GM19025 (cell line): ENCODE measurements around the gene SPATA12.
"Not testable (repeated sequence)": the region's sequence is repeated elsewhere in the genome, so short reads cannot be mapped to it uniquely, and the experiment has no call there.

Experiments
- ATAC-seq: cut with Tn5 transposase; IDR thresholded peaks from one replicate; pipeline ENCODE4 v1.9.1; 2021; ENCODE audit warnings: mild to moderate bottlenecking, low read depth, moderate library complexity; ENCODE audit not compliant: unreplicated experiment

SPATA12 gene

DNA sequence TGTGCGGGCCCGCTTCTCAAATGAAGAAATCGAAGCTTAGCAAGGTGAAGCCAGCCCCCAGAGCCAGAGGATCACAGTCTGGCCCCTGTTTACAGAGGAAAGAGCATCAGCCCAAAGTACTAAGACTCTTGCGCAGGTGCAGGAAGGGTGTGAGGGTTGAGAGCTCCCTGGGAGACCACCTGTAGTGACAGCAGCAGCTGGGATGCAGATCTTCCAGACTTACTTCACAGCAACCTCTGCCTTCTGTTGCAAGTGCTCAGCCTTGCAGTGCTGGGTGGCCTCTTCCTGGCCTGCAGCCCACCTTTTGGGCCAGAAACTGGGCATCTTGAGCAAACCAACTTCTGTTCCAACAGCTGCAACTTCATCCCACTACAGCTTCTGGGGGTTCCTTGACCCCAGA lies 19.7 kb downstream of the SPATA12 start:
- no peak for ATAC-seq

DNA sequence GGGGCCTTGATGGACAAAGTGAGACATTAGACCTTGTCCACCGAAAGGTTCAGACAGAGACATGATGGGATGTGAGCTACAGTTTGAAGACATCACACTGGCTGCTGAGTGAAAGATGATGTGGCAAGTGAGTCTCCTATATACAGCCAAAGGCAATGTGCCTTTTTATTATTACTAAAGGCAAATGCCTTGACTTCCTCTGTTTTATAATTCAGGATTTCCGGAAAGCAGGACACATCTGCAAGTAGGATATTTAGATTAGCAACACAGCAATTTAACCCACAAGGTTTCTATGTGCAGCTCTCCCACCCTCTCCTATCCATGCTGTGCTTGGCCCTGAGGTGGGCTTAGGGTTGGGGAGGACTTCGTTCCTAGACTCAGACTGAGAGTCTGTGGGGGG lies 20.7 kb downstream of the SPATA12 start:
- no peak for ATAC-seq

DNA sequence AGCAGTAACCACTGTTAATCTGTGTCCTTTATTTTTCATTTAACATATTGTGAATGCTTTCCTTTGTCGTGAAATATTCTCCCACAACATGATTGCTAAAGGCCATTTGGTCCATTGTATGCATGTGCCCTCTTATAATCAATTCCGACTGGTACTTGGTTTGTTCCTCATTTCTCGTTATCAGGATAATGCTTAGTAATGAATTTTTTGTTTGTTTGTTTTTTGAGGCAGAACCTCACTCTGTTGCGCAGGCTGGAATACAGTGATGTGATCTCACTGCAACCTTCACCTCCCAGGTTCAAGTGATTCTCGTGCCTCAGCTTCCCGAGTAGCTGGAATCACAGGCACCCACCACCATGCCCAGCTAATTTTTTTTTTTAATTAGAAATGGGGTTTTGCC lies 22.0 kb downstream of the SPATA12 start:
- ATAC-seq, result no peak

DNA sequence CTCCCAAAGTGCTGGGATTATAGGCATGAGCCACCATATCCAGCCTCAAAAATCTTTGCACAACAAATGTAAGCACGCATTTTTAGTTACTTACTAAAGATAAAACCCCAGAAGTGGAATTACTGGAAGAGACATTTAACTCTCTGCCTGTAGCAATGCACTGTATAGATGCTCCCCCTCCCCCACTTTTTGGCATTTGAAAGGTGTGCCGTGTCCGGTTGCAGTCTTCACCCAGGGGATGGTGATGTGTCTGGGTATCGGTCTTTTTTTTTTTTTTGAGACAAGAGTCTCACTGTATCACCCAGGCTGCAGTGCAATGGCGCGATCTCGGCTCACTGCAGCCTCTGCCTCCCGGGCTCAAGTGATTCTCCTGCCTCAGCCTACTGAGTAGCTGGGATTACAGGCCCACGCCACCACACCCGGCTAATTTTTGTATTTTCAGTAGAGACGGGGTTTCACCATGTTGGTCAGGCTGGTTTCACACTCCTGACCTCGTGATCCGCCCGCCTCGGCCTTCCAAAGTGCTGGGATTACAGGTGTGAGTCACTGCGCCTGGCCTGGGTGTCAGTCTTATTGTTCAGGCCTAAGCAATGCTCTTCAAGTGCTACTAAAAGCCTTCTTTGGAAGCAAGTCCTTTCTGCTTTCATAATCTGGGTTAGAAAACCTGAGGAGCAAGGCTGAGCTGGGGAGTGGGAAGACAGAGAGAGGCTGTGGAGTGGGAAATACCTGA lies 23.0 kb downstream of the SPATA12 start:
- not testable (repeated sequence) for ATAC-seq

DNA sequence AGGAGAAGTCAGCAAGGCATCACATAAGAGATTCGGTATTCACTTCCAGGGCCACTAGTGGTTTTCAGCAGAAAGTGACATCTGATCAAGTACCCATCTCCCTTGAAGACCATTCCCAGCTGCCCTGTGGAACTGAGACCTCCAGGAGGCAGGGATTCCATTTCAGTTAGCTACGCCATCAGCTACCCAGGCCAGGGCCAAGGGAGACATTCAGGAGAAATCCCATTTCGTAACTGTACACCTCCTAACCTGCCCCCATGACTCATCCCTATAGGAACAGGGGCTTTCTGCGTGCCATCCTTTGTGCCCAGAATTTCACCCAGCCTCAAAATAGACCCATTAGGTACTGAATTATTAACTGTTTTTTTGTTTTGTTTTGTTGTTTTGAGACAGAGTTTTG lies 24.7 kb downstream of the SPATA12 start:
- no peak for ATAC-seq

DNA sequence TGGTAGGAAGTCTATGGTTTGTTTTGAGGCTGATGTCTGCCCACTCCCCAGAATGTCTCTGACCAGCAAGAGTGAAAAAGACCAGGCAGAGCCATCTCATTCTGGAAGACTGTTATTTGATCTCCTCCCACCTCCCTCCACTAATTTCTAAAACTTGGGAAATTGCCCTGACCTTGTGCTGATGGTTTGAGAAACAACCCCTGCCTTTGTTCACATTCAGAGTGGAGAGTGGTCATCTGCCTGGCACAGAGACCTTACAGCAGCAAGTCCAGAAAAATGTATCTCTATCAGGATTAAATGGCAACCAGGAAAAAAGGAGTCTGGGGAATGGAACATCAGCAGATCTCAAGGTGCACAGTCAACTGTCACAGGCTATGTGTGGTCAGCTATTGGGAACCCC lies 25.7 kb downstream of the SPATA12 start:
- ATAC-seq, result no peak

DNA sequence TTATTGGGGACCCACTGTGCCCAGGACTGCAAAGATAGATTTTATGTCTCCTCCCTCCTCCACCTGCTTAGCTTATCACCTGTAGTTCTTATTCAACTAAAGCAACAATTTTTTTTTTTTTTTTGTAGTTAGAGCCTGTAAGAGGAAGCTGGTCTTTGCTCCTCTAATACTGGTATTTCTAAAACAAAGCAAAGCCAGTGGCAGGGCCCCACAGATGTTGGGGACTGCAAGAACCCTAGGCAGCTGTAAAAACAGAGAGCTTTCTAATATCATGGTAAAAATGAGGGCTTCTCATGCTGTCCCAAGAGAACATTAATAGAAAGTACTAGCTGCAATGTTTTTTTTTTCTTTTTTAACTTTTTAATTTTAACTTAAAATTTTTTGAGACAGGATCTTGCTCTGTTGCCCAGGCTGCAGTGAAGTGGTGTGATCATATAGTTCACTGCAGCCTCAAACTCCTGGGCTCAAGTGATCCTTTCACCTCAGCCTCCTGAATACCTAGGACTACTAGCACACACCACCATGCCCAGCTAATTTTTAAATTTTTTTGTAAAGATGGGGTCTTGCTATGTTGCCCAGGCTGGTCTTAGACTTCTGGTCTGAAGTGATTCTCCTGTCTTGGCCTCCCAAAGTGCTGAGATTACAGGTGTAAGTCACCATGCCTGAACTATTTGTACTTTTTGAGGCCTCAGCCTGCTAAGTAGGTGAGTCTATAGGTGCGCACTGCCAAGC lies 27.1 kb downstream of the SPATA12 start:
- ATAC-seq, result no peak

DNA sequence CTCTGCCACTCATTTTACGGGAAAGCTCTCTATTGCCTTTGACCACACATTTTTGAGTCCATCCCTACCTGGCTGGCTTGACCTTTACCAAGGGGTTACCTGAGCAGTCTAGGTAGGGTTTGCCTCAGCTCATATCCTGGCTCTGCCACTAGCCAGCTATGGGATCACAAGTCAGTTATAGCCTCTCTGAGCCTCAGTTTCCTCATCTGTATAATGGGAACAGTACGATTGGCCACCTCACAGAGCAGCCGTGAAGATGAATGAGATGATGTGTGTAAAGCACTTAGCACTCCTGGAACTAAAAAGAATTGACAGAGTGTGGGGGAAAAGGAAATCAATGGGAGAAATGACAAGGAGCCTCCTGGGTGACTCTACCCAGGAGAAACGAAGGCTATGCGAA lies 28.0 kb downstream of the SPATA12 start:
- no peak for ATAC-seq

DNA sequence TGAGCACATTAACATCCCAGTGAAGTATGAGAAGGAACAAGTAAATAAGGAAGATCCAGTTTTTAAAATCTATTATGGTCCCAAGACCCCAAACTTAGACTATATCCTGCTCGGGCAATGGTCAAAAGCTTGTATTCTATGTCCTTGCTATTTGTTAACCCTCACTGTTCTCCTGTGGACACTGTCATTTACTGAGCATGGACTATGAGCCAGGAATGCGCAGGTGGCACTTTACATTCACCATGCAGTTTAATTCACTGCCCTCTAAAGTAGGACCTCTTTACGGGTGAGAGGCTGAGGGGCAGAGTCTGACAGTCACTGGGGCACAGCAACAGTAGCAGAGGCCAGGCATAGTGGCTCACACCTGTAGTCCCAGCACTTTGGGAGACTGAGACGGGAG lies 28.6 kb downstream of the SPATA12 start:
- no peak for ATAC-seq

DNA sequence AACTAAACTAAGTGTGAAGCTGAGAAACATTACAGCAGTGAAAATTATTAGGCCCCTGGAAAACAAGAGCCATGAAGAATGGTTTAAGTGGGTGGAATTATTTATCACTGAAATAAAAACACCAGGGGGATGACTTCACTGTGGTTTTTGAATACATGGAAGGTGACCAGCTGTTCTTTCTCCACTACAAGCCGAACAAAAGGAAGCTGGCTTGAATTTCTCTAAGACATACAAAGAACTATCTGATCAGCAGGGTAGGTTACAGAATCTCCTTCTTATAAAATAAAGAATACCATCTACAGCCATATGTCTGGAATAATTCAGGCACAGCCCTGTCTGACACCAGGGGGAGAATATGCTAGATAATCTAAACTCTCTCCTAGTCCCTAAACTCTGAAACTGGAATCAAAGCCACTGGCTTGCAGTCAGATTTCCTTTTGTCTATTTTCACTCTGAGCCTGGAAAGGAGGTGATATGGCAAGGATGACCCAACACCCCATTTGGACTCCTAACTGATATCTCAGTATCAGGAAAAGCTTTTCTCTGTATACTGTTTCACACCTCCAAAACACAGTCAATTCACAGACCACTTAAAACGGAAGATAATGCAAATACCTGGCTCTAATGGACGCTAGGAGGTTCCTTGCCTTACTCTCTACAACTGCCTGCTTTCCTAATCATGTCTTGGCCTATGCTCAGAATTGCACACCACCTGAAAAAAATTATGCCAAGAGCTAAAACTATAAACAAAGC lies 31.2 kb downstream of the SPATA12 start:
- no peak for ATAC-seq

DNA sequence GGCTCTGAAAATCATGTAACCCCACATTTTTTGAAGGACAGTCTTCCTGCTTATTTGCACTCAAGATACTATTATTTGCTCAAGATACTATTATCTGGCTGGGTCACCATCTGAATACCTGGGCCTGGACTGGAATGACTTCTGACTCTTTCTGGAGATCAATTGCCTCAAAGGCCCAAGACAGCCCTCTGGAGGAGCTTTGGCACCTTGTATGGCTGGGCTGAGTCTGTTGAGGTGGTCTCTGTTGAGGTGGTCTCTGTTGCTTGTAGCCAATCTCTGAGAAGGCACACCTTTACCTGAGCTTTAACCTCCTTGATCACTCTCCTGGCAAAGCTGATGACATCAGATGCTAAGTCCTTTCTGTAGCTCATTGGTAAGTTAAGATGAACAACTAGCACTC lies 33.0 kb downstream of the SPATA12 start:
- no peak for ATAC-seq

DNA sequence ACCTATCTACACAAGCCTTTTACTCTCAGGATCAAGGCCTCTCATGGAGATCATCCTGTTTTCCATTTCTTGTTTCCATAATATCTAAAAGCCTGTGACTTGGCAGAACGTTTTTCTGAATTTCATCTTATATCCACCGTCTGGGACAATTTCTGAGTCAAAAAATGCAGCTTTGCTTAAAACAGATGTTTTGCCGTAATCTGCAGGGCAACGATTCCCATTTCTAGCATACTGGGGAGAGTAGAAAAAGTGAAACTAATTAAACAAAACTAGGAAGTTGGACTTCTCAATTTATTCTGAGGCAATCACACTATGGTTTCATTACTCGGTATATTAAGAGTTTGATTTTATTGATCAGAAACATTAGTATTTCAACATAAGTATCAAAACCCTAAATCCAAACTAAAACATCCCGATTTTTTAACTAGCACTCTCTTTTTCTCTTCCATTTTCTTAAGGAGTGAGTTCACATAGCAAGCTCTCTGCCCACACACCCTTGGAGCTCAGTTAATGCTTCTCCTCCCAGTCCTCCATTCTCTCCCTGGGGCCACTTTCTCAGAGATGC lies 33.6 kb downstream of the SPATA12 start:
- ATAC-seq, result no peak

DNA sequence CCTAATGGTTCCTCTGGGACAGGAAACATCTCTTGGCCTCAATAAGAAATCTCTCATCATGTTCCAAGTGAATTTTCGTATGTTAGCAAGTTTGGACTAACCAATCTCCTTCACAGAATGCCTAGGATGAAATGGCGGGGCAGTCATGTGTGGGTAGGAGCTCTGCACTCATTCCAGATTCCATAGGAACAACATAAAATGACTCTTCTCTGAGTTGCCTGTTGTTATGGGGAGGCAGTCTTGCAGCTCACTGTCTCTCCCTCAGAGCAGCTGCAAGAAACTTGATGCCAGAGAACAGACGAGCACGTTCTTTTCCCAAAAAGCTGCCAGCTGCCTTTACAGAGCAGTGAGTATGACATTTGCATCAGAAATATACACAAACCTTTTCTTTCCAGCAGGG lies 34.1 kb downstream of the SPATA12 start:
- no peak for ATAC-seq

DNA sequence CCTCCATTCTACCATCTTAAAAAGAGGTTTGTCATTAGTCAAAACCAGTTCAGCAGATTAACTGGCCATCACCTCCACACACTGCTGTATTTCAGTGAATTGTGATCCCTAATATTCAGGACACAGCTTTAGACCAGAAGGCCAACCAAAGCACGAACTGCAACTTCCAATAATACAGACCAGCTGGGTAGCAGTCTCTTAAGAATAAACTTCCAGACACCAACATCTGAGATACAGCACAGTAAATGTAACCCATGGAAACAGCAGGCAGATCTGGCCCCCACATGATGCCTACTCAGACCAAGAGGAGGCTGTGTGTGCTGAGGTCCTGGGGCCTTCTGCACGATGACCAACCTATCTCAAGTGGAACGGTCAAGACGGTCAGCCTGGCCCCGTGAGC lies 34.9 kb downstream of the SPATA12 start:
- no peak for ATAC-seq

DNA sequence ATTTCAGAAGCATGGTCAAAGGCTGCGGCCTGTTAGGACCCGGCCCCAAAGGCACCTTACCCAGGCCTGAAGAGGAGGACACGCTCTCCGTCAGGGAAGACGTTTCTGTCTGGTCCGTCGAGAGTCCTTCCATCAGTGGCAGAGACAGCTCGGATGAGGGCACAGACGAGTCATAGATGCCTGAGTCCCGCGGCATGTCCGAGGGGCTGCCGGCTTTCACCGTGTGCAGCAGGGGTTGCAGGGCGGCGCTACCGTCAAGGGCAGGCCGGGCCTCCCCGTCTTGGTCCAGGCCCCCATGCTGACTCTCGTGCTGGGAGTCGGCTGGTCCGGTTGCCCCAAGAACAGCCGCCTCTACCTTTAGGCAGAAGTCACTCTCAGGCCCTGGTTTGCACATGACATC lies 37.1 kb downstream of the SPATA12 start:
- ATAC-seq, result no peak

DNA sequence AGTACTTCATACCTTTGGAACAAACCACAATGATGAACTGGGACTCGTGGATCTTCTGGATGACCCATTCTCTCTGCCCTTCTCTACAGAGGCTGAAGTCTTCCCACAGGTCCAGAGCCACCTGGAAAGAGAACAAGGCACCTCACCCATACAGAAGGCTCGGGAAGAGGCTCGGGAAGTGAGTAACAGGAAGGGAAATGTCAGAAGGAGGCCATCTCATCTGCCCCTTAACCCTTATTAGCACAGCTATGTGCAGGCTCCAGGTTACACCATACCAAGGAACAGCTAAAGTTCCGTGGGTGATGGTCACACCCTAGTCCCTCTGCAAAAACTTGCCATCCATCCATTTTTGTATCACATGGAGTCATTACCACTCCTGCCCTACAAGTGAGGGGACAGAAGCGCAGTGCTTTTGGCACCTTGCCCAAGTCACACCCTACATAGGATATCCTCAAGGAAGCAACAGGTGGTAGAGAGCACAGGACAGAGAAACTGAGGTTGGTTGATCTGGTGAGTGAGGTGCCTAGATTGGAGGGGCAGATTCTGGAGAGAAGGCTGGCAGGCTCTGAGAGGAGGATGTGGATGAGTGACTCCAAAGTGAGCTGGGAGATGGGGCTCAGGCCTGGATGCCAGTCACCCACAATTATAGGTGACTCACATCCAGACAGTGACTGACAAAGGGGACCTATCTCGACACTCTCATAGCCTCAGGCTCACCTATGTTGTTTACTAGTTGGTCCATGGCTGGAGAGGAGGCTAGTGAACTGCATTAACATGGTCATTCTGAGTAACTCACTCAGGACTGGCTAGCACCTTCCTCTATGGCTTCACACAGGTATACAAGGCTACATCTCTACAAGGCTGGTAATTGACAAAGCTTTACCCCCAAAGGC lies 38.2 kb downstream of the SPATA12 start:
- no peak for ATAC-seq

DNA sequence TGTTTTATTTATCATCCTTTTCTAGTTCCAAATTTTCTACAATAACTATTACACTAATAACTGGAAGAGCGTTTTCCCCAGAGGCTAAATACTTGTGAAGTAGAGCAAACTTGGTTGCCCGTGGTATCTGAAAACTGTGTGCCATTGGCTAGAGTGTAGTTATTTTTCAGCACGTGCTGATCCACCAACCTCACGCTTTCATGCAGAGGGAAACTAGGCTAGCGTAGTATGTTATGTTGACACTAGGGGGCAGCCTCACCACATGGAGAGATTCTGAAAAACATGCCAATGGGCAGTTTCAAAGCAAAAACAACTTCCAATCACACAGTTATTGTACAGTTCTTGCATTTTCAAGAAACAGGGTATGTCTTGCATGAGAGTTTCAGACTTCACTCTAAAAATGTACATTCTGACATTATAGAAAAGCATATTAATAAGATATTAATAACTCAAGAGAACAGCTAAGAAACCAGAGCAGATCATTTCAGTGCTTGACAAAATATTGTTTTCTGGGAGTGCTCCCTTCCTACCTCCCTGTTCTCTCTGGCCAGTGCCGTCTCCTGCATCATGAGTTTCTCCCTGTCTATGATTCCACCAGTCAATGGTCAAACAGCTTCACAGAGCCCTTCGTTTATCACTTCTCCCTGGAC lies 39.7 kb downstream of the SPATA12 start:
- ATAC-seq, result no peak

DNA sequence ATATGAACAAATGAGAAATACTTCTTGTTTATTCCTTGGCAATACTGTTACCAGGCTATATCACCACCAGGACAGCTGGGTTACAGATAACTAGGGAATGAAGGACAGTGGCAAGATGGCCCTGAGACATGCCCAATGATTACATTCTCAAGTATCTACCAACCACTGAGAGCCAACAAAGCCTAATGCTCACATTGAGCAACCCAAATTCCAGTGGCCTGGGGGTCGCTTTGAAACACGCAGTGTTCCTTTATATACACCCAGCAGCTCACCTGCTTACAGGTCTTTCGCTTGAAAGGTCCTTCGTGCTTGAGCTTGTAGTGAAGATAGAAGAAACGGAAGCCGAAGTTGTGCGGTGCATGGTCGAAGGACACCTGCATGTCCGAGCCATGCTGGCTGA lies 45.1 kb downstream of the SPATA12 start:
- ATAC-seq, result no peak

DNA sequence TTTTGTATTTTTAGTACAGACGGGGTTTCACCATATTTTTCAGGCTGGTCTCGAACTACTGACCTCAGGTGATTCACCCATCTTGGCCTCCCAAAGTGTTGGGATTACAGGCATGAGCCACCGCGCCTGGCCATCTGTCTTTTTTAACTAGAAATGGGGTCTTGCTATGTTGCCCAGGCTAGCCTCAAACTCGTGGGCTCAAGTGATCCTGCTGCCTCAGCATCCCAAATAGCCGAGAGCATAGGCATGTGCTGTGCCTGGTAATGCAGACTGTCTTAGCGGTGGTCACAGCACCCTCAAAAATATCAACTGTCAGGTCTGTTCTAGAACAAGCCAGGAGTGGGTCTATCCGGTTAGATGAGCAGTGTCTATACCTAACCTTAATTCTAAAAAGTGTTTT lies 48.2 kb downstream of the SPATA12 start:
- no peak for ATAC-seq
